H9 (cell line): ENCODE data around the gene ANO2. TPM values are rescaled to one million over a fixed set of nuclear protein-coding genes. Genes with fewer than 3 reads are reported as not detected.

Experiments
- DNase-seq: peaks from one replicate; pipeline ENCODE4 v3.0.0-alpha.2; 2017
- H2AFZ ChIP-seq: one replicate; pipeline ENCODE4 v1.6.1; 2013; ENCODE audit warnings: mild to moderate bottlenecking, low read length, control low read depth, moderate library complexity
- H2AK5ac ChIP-seq: 2 replicates; pipeline ENCODE4 v1.6.1; 2013; ENCODE audit warnings: low read length, control low read depth, mixed read lengths; ENCODE audit not compliant: insufficient read length
- H2BK120ac ChIP-seq: one replicate; pipeline ENCODE4 v1.6.1; 2013; ENCODE audit warnings: low read depth, mild to moderate bottlenecking, low read length, control low read depth, inconsistent platforms; ENCODE audit not compliant: poor library complexity, severe bottlenecking
- H2BK12ac ChIP-seq: 2 replicates; pipeline ENCODE4 v1.6.1; 2013; ENCODE audit warnings: low read length, control low read depth, mixed read lengths, low read depth; ENCODE audit not compliant: insufficient read length
- H2BK15ac ChIP-seq: 2 replicates; pipeline ENCODE4 v1.6.1; 2013; ENCODE audit warnings: low read depth, low read length, control low read depth
- H2BK20ac ChIP-seq: one replicate; pipeline ENCODE4 v1.6.1; 2013; ENCODE audit warnings: low read depth, mild to moderate bottlenecking, low read length, control low read depth, inconsistent platforms; ENCODE audit not compliant: poor library complexity, severe bottlenecking
- H2BK5ac ChIP-seq: 2 replicates; pipeline ENCODE4 v1.6.1; 2013; ENCODE audit warnings: low read length, control low read depth, mixed read lengths; ENCODE audit not compliant: insufficient read length
- H3K14ac ChIP-seq: 2 replicates; pipeline ENCODE4 v1.6.1; 2013; ENCODE audit warnings: low read length, control low read depth; ENCODE audit not compliant: insufficient read depth
- H3K18ac ChIP-seq: 2 replicates; pipeline ENCODE4 v1.6.1; 2013; ENCODE audit warnings: low read depth, mild to moderate bottlenecking, mixed read lengths, low read length, control low read depth; ENCODE audit not compliant: insufficient read length
- H3K23ac ChIP-seq: 2 replicates; pipeline ENCODE4 v1.6.1; 2013; ENCODE audit warnings: low read length, control low read depth, mixed read lengths, low read depth; ENCODE audit not compliant: insufficient read length
- H3K23me2 ChIP-seq: 2 replicates; pipeline ENCODE4 v1.6.1; 2013; ENCODE audit warnings: low read depth, mild to moderate bottlenecking, mixed read lengths, low read length, control low read depth; ENCODE audit not compliant: insufficient read length, poor library complexity, severe bottlenecking
- H3K27ac ChIP-seq: 2 replicates; pipeline ENCODE4 v1.5.1; 2013; ENCODE audit warnings: low read length, control low read depth, mixed read lengths, low read depth; ENCODE audit not compliant: insufficient read length
- H3K27me3 ChIP-seq: 2 replicates; pipeline ENCODE4 v1.6.1; 2013; ENCODE audit warnings: low read length, control low read depth, inconsistent platforms; ENCODE audit not compliant: insufficient read depth
- H3K4ac ChIP-seq: 2 replicates; pipeline ENCODE4 v1.6.1; 2013; ENCODE audit warnings: low read depth, mild to moderate bottlenecking, control low read depth, inconsistent platforms, low read length, moderate library complexity
- H3K4me1 ChIP-seq: 2 replicates; pipeline ENCODE4 v1.6.1; 2013; ENCODE audit warnings: low read length, control low read depth, inconsistent platforms; ENCODE audit not compliant: insufficient read depth
- H3K4me2 ChIP-seq: 2 replicates; pipeline ENCODE4 v1.6.1; 2013; ENCODE audit warnings: low read length, control low read depth, mixed read lengths; ENCODE audit not compliant: insufficient read length, insufficient read depth
- H3K56ac ChIP-seq: 2 replicates; pipeline ENCODE4 v1.6.1; 2013; ENCODE audit warnings: low read depth, mild to moderate bottlenecking, mixed read lengths, low read length, control low read depth; ENCODE audit not compliant: insufficient read length
- H3K79me1 ChIP-seq: 2 replicates; pipeline ENCODE4 v1.6.1; 2013; ENCODE audit warnings: low read depth, mild to moderate bottlenecking, moderate library complexity, low read length, control low read depth, inconsistent platforms; ENCODE audit not compliant: insufficient read depth, poor library complexity, severe bottlenecking
- H3K79me2 ChIP-seq: 2 replicates; pipeline ENCODE4 v1.6.1; 2013; ENCODE audit warnings: low read length, control low read depth, inconsistent platforms; ENCODE audit not compliant: insufficient read depth
- H3K9ac ChIP-seq: 2 replicates; pipeline ENCODE4 v1.6.1; 2013; ENCODE audit warnings: low read length, control low read depth, mixed read lengths; ENCODE audit not compliant: insufficient read length; ENCODE audit errors: extremely low read depth
- H3K9me3 ChIP-seq: one replicate; pipeline ENCODE4 v1.6.1; 2013; ENCODE audit warnings: low read depth, low read length, inconsistent platforms; ENCODE audit not compliant: control insufficient read depth
- H3T11ph ChIP-seq: one replicate; pipeline ENCODE4 v1.6.1; 2013; ENCODE audit warnings: mild to moderate bottlenecking, low read length, control low read depth, inconsistent platforms
- H4K20me1 ChIP-seq: one replicate; pipeline ENCODE4 v1.6.1; 2013; ENCODE audit not compliant: control insufficient read depth, insufficient read length, insufficient read depth
- H4K5ac ChIP-seq: 2 replicates; pipeline ENCODE4 v1.6.1; 2013; ENCODE audit warnings: low read depth, mild to moderate bottlenecking, mixed read lengths, low read length, control low read depth; ENCODE audit not compliant: insufficient read length
- H4K8ac ChIP-seq: replicated peaks from 2 replicates; pipeline ENCODE4 v1.6.1; 2013; ENCODE audit warnings: low read length, control low read depth, mixed read lengths, low read depth; ENCODE audit not compliant: insufficient read length
- H4K91ac ChIP-seq: 2 replicates; pipeline ENCODE4 v1.6.1; 2013; ENCODE audit warnings: low read depth, mild to moderate bottlenecking, moderate library complexity, mixed read lengths, low read length, control low read depth; ENCODE audit not compliant: insufficient read length
- H3K27ac Mint-ChIP-seq, 3 experiments: 2 replicates in 2 of 3; 3 replicates in 1 of 3; pipeline ENCODE4 v1.8.0; 2020 to 2021; ENCODE audit warnings: mixed read lengths in 3 of 3, mild to moderate bottlenecking in 1 of 3, moderate library complexity in 1 of 3
- H3K27me3 Mint-ChIP-seq: 2 replicates; pipeline ENCODE4 v1.8.0; 2021; ENCODE audit warnings: low read depth, mild to moderate bottlenecking, moderate library complexity, mixed read lengths
- H3K36me3 Mint-ChIP-seq, 3 experiments: 2 replicates in 2 of 3; 3 replicates in 1 of 3; pipeline ENCODE4 v1.8.0; 2020 to 2021; ENCODE audit warnings: low read depth in 3 of 3, mixed read lengths in 3 of 3; ENCODE audit not compliant: insufficient read depth in 1 of 3
- H3K4me1 Mint-ChIP-seq, 2 experiments: 2 replicates each; pipeline ENCODE4 v1.8.0; 2020; ENCODE audit warnings: mixed read lengths in 2 of 2
- H3K4me3 Mint-ChIP-seq, 2 experiments: 2 replicates in 1 of 2; 3 replicates in 1 of 2; pipeline ENCODE4 v1.8.0; 2020 to 2021; ENCODE audit warnings: mild to moderate bottlenecking in 2 of 2, mixed read lengths in 2 of 2, moderate library complexity in 1 of 2
- H3K9me3 Mint-ChIP-seq, 2 experiments: 2 replicates in 1 of 2; 3 replicates in 1 of 2; pipeline ENCODE4 v1.8.0; 2020; ENCODE audit warnings: mild to moderate bottlenecking in 2 of 2, mixed read lengths in 2 of 2, moderate library complexity in 1 of 2
- WGBS: extraction: QIAGEN DNeasy Blood & Tissue Kit; methylation state at CpG from one replicate; pipeline ENCODE4 v1.1.7; 2013; ENCODE audit warnings: missing lambda C conversion rate, low lambda C conversion rate, mixed read lengths; ENCODE audit not compliant: insufficient read length; ENCODE audit errors: extremely low coverage; 5-methylcytosine and 5-hydroxymethylcytosine counted together
- total RNA-seq: library from RNA; stranded (reverse); gene quantifications from 2 replicates; pipeline ENCODE4 v1.2.1, GENCODE V29; 2021
- TF ChIP-seq, protein P1 (sequence below): fragments of 200-600 bp; sonication (generic); conservative IDR thresholded peaks from 3 replicates; pipeline ENCODE4 v1.8.0; 2021; ENCODE audit warnings: antibody characterized with exemption, mild to moderate bottlenecking

ANO2 gene
- total RNA-seq, 1 experiment from 2014 or later = 3.8 TPM

DNA sequence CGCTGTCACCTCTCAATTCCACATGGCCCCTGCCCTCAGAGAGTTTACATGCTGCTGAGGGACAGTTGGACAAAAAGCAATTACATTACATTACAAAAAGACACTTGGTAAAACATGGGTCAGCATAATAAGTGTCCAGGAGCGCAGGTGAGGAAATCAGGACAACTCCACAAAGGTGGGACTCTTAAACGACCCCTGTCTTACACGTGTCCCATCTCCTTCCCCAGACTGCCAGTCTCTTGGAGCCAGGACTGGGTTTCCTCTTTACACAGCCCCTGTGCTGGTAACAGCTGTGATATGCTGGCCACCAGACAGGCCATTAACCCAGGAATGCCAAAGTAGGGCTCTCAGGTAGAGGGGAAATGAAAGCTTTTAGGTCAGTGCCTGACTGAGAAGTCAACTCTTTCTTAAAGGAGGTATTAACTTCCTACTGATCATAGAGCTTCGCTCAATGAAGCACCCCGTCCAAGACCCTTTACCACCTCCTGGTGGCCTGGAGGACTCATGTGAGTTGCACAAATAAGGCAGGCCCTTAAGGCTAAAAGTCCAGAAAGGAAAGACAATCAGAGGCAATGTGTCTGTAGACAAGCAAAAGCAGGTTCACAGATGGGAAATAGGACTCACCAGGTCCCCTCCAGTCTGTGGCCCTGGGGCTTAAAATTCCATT lies 55.5 kb downstream of the ANO2 start:
- peaks cover 13 to 23% of the 10 kb centered on the region in 2 experiments for H3K9me3 Mint-ChIP-seq
- no peak overlapping the region for H3K27ac Mint-ChIP-seq
- H3K4me3 Mint-ChIP-seq = no peak overlapping the region
- Histone ChIP-seq H2BK5ac (no peak overlapping the region), H2BK120ac (no peak overlapping the region), H3K18ac (no peak overlapping the region), H3K27ac (no peak overlapping the region), H3K79me2 (no peaks in the 10 kb centered on the region), H4K20me1 (no peaks in the 10 kb centered on the region), H2AFZ (no peak overlapping the region), H3K23ac (no peak overlapping the region), H2BK15ac (no peak overlapping the region), H2BK12ac (no peak overlapping the region), H3K56ac (no peak overlapping the region), H3K9ac (no peak overlapping the region), H3K4me2 (no peak overlapping the region), H2BK20ac (no peak overlapping the region), H3K9me3 (no peaks in the 10 kb centered on the region), H3K23me2 (no peaks in the 10 kb centered on the region), H3K79me1 (no peaks in the 10 kb centered on the region), H3T11ph (no peak overlapping the region), H4K91ac (no peak overlapping the region), H4K5ac (no peak overlapping the region), H3K4ac (no peak overlapping the region), H3K14ac (no peak overlapping the region), H2AK5ac (no peak overlapping the region), H3K27me3 (no peaks in the 10 kb centered on the region), H4K8ac (no peak overlapping the region), H3K4me1 (no peaks in the 10 kb centered on the region)
- DNase-seq = peak; percentile 41
- H3K4me1 Mint-ChIP-seq = no peaks in the 10 kb centered on the region; a peak in 1 of 4 replicates
- peaks cover 1 to 23% (median 9%) of the 10 kb centered on the region in 3 experiments; a peak in 6 of 7 replicates for H3K36me3 Mint-ChIP-seq
- peaks cover 11% of the 10 kb centered on the region for H3K27me3 Mint-ChIP-seq
- no CpG with 5 or more reads among the region's 6 CpGs for WGBS
- TF ChIP-seq, protein P1, sequence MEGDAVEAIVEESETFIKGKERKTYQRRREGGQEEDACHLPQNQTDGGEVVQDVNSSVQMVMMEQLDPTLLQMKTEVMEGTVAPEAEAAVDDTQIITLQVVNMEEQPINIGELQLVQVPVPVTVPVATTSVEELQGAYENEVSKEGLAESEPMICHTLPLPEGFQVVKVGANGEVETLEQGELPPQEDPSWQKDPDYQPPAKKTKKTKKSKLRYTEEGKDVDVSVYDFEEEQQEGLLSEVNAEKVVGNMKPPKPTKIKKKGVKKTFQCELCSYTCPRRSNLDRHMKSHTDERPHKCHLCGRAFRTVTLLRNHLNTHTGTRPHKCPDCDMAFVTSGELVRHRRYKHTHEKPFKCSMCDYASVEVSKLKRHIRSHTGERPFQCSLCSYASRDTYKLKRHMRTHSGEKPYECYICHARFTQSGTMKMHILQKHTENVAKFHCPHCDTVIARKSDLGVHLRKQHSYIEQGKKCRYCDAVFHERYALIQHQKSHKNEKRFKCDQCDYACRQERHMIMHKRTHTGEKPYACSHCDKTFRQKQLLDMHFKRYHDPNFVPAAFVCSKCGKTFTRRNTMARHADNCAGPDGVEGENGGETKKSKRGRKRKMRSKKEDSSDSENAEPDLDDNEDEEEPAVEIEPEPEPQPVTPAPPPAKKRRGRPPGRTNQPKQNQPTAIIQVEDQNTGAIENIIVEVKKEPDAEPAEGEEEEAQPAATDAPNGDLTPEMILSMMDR = peak; percentile 50; the same call in 2 of the 3 replicates
